Prostate gland (tissue), 2 donors: ENCODE measurements around the gene E2F6. TPM values are rescaled to one million over a fixed set of nuclear protein-coding genes. Genes with fewer than 3 reads are reported as not detected.

ENCODE experiments used
- DNase-seq: peaks from one replicate; pipeline ENCODE4 v3.0.0-alpha.2; 2019; ENCODE audit warnings: low spot score
- H3K27ac ChIP-seq, 2 donors: fragments of 200-600 bp; sonication (generic); 2 replicates each; pipeline ENCODE4 v1.5.1; 2017 to 2019
- H3K27me3 ChIP-seq: fragments of 200-600 bp; sonication (generic); replicated peaks from 2 replicates; pipeline ENCODE4 v1.5.1; 2019; ENCODE audit not compliant: insufficient read depth
- H3K36me3 ChIP-seq, 2 donors: fragments of 200-600 bp; sonication (generic); 1 replicate in 1 of 2; 2 replicates in 1 of 2; pipeline versions ENCODE4 v1.5.1 to v1.8.1; 2017 to 2019
- H3K4me1 ChIP-seq: fragments of 200-600 bp; sonication (generic); replicated peaks from 2 replicates; pipeline ENCODE4 v1.5.1; 2019
- H3K4me3 ChIP-seq, 2 donors: fragments of 200-600 bp; sonication (generic); 2 replicates each; pipeline ENCODE4 v1.5.1; 2017 to 2019
- H3K9me3 ChIP-seq: fragments of 200-600 bp; sonication (generic); 2 replicates; pipeline ENCODE4 v1.5.1; 2017
- POLR2A ChIP-seq: fragments of 450-650 bp; IDR thresholded peaks from one replicate; pipeline ENCODE4 v1.6.1; 2016; ENCODE audit warnings: antibody characterized with exemption, mild to moderate bottlenecking
- POLR2AphosphoS5 ChIP-seq: sonication (generic); formaldehyde crosslinking; IDR thresholded peaks from one replicate; pipeline ENCODE4 v1.6.1; 2017; ENCODE audit warnings: antibody characterized with exemption
- WGBS: methylation state at CpG from one replicate; pipeline ENCODE4 v1.1.5; 2018; 5-methylcytosine and 5-hydroxymethylcytosine counted together
- intact Hi-C: fragments of 100-400 bp; cut with DNase I; formaldehyde crosslinking; loops from one replicate; pipeline ENCODE4 v1.14.2; 2022
- total RNA-seq, 2 donors: library from RNA; depleted of rRNA; stranded (reverse); fragments of >200 nt; gene quantifications; one replicate each; pipeline ENCODE4 v1.1.0, GENCODE V29; 2016
- TF ChIP-seq, protein P1 (sequence below), 4 experiments: fragments of 200-600 bp in 2 of 4; fragments of 450-650 bp in 2 of 4; sonication (generic) in 2 of 4; IDR thresholded peaks; 1 replicate in 3 of 4; 2 replicates in 1 of 4; pipeline ENCODE4 v1.5.1; 2016 to 2019; ENCODE audit warnings: antibody characterized with exemption in 4 of 4, mild to moderate bottlenecking in 2 of 4, moderate library complexity in 2 of 4

E2F6 gene
- total RNA-seq, 2 donors from 2014 or later: 14.2 to 25.2 TPM

DNA sequence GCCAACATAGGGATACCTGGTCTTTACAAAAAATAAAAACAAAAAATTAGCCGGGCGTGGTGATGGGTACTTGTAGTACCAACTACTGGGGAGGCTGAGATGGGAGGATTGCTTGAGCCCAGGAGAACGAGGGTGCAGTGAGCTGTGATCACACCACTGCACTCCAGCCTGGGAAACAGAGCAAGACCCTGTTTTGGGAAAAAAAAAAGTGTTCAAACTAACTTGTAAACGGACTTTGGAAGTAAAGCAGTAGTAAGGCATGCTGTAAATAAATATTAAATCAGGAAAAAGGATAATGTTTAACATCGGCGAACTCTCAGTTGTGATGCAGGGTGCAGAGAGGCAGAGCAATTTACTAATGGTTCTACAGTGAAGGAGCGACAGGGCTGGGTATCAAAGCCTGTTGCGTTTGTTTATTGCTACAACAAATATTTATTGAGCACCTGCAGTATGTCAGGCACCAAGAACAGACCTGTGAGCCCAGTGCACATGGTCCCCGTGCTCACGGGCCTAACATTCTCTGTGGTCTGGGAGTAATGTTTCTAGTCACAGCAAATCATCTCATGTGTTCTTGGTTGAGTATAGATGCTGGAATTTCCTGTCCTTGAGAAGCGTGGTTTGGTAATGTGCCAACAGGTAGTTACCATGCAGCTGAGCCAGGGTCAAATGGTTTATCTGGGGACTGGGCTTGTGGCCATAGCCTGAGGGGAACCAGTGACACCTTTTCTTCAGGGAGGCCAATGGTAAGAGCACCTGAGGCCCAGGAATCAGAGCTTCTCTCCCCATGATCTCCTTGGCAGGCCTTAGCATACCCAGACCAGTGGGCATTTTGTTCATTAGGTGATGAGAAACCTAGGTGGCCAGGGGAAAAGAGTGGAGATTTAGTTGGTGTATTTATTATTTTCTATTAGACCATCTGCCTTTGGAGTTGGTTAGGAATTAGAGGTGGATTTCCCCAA is 40.0 kb upstream of the E2F6 start:
- H3K9me3 ChIP-seq: no peaks in the 10 kb centered on the region
- no peak overlapping the region for H3K27ac ChIP-seq
- TF ChIP-seq, protein P1, sequence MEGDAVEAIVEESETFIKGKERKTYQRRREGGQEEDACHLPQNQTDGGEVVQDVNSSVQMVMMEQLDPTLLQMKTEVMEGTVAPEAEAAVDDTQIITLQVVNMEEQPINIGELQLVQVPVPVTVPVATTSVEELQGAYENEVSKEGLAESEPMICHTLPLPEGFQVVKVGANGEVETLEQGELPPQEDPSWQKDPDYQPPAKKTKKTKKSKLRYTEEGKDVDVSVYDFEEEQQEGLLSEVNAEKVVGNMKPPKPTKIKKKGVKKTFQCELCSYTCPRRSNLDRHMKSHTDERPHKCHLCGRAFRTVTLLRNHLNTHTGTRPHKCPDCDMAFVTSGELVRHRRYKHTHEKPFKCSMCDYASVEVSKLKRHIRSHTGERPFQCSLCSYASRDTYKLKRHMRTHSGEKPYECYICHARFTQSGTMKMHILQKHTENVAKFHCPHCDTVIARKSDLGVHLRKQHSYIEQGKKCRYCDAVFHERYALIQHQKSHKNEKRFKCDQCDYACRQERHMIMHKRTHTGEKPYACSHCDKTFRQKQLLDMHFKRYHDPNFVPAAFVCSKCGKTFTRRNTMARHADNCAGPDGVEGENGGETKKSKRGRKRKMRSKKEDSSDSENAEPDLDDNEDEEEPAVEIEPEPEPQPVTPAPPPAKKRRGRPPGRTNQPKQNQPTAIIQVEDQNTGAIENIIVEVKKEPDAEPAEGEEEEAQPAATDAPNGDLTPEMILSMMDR (IDR thresholded peaks at IDR 0.05): no peak
- TF ChIP-seq POLR2AphosphoS5 (no peak), POLR2A (no peak)
- H3K4me3 ChIP-seq: no peak overlapping the region
- DNase-seq: no peak
- intact Hi-C loops: no loop called here
- no peaks in the 10 kb centered on the region for H3K27me3 ChIP-seq
- 65% methylated on average over 11 of the region's 11 CpGs for WGBS
- no peaks in the 10 kb centered on the region for H3K4me1 ChIP-seq
- no peaks in the 10 kb centered on the region for H3K36me3 ChIP-seq

DNA sequence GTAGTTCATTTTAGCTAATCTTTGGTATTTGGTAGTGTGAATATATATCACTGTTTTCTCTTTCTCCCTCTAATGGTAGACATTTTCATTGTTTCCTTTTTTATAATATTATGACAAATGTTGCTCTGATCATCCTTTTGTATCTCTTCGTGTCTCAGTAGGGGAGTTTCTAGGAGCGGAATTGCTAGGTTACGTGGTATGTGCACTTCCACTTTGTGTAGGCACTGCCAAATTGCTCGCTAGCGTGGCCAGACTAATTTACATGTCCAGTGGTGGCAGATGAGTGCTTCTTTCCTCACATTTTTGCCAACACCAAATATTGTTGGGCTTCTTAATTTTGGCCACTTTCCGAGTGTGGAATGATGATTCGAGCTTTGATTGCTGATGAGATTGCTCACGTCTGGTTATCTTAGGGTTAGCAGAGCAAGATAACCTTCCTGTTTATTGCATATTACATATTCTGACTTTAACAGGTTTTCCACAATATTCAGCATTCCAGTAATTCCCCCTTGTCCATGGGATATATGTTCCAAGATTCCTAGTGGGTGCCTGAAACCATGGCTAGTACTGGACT is 37.5 kb upstream of the E2F6 start:
- no peaks in the 10 kb centered on the region for H3K27me3 ChIP-seq
- no peak overlapping the region for H3K27ac ChIP-seq
- no peaks in the 10 kb centered on the region for H3K9me3 ChIP-seq
- H3K4me1 ChIP-seq: no peaks in the 10 kb centered on the region
- no peak for DNase-seq
- H3K36me3 ChIP-seq: no peaks in the 10 kb centered on the region
- no peak overlapping the region for H3K4me3 ChIP-seq
- WGBS: 69% methylated on average over 8 of the region's 8 CpGs
- intact Hi-C loops: no loop called here
- TF ChIP-seq POLR2AphosphoS5 (no peak), POLR2A (no peak)
- TF ChIP-seq, protein P1 (IDR thresholded peaks at IDR 0.05): no peak

DNA sequence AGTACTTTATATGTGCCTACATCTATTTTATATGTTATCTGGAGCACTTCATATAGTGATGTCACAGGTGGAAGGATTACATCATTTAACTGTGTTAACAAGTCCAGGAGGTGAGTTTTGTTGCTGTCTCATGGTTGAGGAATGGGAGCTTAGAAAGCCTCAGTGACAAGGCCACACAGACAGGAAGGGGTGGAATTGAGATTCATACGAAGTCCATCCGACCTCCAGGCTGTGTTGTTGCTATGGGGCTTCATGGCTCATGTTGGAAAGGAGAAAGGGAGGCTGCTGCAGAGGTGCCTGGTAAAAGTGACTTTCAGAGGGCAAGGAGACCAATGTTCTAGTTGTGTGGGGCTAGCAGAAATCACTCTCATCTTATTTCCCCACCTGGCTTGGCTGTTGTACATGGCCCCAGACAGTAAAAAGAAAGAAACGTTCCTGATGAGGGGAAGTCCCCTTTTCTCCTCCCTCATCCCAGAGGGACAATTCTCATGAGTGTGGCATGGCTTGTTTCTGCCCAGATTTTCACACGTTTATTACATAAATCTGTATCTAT is 36.9 kb upstream of the E2F6 start:
- Histone ChIP-seq H3K4me3 (no peak overlapping the region), H3K27me3 (no peaks in the 10 kb centered on the region), H3K36me3 (no peaks in the 10 kb centered on the region), H3K27ac (no peak overlapping the region), H3K9me3 (no peaks in the 10 kb centered on the region), H3K4me1 (no peaks in the 10 kb centered on the region)
- no peak for TF ChIP-seq POLR2AphosphoS5
- no peak for TF ChIP-seq POLR2A
- TF ChIP-seq, protein P1 (IDR thresholded peaks at IDR 0.05): no peak
- intact Hi-C loops: no loop called here
- WGBS: 78% methylated on average over 4 of the region's 4 CpGs
- DNase-seq: no peak

DNA sequence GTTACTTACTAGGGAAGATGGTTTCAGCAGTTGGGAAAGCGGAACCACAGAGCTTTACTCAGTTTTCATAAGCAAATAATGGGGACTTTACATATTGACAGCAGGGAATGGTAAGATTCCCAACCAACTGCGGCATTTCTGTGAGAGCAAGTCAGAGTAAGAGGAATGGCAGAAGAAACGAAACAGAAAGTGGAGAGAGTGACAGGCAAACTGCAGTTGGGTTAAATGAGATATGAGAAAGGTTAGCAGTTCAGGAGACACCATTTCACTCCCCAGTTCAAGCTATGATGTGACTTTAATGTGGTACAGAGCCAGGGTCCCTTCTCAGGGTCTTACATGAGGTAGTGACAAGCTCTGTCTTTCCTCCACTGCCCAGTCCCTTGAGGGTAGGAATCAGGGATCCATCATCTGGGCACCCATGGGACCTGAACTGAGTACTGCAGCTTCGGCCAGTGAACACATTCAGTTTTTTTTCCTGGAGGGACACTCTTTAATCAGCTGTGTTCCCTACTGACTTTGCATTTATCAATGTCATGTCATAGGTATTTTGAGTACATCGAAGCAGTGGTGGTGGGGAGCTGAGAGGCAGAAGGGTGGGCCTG is 34.8 kb upstream of the E2F6 start:
- no peak for DNase-seq
- TF ChIP-seq, protein P1 (IDR thresholded peaks at IDR 0.05): no peak
- TF ChIP-seq POLR2A (no peak), POLR2AphosphoS5 (no peak)
- H3K27me3 ChIP-seq: no peaks in the 10 kb centered on the region
- WGBS: 86% methylated on average over 5 of the region's 5 CpGs
- no peaks in the 10 kb centered on the region for H3K9me3 ChIP-seq
- peak overlapping the region in 1 of 2 donors; percentile 17 for H3K27ac ChIP-seq
- H3K4me3 ChIP-seq: no peak overlapping the region
- no peaks in the 10 kb centered on the region for H3K36me3 ChIP-seq
- intact Hi-C loops: no loop called here
- no peaks in the 10 kb centered on the region for H3K4me1 ChIP-seq
